ENCODE data around the gene RGS7.

Gene RGS7

DNA sequence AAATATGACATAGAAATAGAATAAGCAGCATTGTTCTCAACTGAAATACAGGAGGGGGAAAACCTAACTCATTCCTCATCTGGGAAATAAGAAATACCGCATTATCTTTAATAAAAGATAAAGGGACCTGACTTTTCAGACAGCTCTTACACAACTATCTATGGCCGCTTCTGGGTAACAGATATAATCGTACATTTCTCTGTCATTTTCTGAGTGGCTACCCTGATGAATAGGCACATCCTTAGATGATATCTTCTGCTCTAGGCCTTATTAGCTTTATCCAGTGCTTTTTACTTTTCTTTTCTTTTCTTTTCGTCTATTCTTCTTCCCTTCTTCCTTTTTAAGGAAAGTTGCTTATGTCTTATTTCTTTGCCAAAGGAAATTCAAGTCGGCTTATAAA is 388.1 kb downstream of the RGS7 start:
- DNase-seq, result no peak

DNA sequence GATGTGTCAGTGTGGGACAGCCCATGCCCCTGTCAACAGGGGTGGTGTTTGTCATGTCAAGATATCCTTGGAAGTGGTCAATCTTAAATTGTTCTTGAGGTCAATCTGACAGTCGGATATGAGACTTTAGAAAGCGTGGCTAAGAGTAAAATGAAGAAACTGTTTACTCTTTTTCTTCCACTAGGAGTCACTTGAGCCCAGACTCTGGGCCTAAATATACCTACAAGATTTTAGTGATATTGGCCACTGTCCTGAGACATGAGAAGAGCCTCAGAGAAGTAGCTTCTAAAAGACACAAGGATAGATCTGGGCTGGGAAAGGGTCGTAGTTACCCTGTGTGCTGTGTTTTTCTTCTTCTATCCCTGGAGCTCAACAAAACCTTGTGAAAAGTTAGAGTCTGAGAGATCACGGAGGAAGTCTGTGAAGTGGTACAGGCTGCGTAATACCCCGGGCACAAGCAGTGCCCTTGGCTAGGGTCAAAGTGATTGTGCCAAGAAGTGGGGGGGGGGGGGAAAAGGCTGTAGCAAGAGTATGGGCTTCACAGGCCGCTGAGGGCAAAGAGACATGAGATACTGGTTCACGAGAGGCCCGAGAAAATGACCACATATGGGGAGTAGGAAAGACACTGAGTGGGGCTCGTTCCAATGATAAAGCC is 389.8 kb downstream of the RGS7 start:
- no peak for DNase-seq

DNA sequence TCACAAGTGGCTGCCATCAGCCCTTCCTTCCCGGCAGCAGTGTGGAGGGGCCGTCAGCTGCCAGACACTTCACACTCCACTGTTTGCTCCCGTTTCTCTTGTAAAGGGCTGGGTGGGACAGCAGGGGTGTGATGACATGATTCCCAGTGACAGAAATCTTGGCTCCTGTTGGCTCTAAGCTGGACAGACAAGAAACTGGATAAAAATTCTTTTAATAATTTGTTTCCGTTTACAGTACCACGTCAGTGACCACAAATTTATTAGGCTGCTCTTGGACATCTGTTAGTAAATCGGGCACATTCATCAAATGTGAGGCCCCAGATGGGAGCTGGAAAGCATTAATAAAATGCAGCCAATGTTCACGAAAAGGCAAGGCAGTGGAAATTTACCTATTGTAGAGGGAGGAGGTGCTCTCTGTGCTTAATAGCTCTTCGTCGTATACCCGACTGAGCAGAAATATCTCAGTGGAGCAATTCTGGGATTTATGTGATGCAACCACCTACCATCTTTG is 391.4 kb downstream of the RGS7 start:
- no peak for DNase-seq

DNA sequence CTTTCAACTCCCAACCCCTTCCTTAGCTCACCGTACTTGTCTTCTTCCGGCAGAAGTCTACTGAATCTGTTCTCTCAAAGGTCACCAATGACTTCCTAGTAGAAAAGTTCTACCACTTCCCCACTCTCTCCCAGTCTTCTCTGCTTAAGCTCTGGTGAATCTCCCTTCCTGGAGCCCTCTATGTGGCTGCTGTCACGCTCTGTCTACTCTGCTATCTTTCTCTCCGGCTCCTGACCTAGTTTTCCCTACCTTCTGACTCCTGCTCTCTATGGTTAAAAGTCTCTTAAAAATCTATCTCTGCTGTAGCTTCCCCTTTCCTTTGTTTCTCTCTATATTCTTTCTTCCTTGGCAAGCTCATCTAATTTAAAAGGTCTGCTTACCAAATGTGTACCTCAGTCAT is 394.9 kb downstream of the RGS7 start:
- no peak for DNase-seq

DNA sequence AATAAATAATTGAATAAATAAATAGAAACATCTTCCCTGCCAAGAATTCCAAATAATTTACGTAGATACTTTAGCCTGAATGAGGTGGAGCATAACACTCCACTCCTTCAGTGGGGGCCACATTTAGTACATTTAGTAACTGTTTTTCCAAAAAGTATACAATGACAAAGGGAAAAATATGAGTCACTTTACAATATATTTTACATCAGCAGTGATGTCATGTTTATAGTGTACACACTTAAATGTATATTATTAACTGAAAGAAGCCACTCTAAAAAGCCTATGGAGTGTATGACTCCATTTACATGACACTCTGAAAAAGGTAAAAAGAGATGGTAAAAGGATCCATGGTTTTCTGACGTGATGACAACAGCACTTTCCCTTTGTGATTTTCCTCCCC is 400.6 kb downstream of the RGS7 start:
- DNase-seq, result no peak

DNA sequence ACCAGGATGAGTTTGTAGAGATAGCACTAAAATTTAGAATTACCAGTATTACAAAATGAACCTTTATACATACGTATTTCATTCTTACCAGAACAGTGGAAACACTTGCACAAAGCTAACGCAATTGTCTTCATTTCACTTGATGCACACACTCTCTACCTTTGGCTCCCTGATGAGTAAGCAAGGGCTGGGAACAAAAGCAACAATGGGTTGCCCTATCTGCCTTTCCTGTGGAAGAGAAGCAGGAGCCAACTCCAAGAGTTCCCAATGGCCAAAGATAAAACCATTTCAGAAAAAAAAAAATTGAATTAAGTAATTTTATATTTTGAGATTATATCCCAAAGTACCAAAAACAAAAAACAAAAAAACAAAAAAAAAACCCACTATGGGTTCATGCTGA is 401.0 kb downstream of the RGS7 start:
- DNase-seq, result no peak

DNA sequence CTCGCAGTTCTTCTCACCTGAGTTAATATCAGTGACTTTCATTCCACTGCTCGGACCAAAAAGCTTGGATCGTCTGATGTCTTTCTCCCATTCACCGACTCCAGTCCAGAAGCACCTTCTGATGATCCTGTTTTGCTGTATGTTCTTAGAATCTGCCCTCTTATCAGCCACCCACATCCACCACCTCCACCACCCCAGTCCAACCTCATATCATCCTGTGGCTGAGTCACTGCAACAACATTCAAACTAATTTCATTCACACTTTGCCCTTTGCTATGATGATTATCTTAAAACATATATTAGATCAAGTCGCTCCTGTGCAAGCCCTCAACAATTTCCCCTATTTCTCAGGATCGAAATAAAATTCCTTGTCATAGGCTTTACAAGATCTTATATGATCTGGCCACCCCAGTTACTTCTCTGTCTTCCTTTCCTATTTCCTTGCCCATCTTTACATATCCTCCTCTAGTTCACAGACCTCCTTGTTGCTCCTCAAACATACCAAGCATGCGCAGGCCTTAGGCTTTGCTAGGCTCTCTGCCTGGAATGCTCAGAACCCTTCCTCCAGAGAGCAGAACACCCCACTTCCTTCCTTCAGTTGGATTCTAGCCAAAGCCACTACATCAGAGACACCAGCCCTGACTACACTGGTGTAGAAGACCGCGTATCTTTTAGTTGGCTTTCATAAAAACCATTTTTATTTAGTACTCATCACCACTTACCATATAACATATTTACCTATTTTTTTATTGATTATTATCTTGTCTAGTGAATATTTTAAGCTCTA is 409.4 kb downstream of the RGS7 start:
- DNase-seq, result no peak

DNA sequence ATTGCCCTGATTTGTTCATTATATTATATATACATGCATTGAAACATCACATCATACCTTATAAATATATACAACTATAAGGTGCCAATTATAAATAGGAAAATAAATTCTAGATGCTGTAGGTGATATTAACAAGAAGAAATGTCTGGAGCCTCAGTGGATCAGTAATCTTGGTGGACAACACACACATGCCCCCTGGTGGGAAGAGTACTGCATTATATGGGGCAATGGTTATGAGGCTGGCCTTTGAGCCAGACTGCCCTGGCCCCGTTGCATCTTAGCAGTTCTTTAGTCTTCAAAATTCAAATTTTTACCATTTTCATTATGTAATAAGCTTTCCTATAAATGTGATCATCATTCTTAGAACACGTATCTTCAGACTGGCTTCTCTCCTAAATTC is 410.1 kb downstream of the RGS7 start:
- no peak for DNase-seq

DNA sequence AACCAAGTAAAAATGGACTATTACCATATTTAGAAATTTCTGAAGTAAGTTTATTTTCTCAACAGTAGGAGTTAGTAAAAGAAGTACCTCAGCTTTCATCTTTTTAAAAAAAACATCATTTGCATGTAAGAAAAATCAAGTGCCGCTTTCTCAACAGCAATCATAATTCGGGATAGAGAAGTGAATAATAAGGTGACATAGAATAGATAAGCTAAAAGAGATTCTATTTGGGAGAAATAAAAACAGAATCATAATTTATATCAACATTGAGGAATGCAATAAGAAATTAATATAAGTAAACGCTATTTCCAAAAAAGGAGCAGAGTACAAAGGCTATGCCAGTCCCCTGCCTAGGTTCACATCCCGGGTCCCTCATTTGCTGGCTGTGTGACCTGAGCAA is 414.1 kb downstream of the RGS7 start:
- DNase-seq, result no peak

DNA sequence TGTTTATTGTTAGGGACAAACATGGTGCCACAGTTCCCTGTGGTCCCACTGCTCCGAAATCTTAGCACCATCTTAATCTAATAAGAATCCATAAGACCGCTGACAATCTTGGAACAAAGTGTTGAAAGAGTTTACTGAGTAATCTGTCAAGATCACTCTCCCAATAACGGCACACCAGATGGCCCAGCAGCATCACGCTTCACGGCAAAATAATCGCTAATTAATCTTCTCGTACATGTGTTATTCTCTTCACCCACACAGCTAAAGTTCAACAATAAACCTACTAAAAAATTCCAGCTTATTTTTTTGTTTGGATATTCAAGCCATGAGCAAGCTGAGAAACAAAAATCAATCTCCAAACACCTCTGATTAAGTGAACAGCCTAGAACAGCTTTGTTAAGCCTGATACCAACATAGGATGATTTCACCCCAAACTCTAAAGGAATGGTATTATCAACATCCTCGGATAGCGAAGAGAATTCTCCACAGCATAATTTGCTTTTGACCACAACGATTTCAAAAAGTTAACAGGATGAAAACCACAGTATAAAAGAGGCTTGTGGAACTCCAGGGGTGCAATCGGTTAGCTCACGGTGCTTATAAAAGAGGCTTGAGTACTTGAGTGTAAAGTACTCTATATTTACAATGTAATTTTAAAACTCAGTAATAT is 415.2 kb downstream of the RGS7 start:
- no peak for DNase-seq

DNA sequence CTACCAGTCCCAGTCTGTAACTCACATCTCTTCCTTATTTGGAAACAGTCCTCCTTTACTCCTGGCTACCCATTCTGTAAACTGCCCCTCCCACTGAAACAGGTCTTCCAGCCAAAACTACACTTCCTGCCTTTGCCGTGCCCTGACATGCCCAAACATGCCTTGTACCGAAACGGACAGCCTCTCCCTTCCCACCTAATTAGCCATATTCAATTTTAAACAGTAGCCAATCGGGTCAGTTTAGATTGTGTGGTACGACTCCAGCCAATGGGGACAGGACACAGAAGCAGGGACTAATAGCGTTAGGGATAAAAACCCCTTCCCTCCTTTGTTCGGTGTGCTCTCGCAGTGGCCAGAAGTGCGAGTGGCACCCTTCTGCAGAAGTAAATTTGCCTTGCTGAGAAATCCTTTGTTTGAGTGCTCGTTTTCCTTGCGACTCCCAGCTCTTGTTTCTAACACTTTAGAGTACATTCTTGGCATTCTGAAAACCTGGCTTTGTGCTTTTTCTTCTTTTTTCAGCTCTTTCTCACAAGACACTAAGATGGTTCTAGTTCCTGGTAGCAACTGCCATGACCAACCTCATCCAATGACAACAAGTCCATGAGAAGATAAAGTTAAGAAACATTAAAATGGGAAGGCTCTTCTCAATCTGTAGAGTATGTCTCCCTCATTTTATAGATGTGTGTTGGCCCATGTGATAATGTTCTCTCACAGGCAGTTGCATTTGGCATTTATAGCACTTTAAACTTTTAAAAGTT is 419.9 kb downstream of the RGS7 start:
- DNase-seq, result no peak

DNA sequence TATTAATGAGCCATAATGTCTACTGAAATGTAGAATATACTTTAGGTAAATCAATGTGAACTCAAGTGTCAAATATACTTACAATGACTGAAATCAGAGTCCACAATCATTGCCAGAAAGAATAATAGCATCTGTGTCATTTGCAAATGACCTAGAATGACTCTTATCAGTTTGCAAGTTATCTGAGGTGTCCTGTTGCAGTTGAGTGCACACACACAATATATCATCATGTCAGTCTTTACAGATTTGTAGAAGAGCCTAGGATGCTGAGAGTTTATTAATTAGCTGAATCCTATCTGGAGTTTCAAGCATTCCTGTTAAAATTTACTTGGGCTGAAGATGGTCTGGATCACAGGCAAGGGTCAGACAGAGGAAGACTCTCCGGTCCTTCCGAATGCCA is 421.1 kb downstream of the RGS7 start:
- DNase-seq, result no peak

DNA sequence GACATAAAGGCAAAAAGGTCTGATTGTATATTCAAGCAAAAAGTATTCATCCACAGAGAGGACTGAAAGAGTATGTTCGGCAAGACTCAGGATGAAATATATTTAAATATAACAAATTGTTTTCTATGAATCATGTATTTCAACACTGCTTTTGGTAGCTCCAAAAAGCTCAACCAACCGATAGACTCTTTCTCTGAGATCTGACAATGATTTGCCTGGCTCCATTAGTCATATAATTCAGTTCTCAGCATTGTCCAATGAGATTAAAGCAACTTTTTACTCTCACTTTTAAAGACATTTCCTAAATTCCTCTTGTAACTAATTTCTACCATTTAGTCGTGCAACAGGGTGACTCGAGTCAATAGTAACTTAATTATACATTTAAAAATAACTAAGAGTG is 426.0 kb downstream of the RGS7 start:
- DNase-seq, result no peak

DNA sequence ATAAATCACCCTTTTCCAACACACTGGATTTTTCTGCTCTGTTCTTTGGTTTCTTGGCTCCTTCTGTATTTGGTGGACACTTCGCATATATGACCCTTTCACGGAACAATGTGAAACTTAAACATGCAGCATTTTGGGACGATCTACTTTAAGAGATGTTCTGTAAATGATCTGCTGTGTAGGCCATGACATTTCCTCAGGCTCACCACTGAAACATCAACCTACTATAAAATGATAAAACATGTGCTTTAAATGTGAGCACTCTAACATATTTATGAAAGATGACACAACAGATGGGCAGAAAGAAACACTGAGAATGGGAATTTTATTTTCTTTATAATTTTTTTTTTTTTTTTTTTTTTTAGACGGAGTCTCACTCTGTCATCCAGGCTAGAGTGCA is 428.7 kb downstream of the RGS7 start:
- DNase-seq, result no peak

DNA sequence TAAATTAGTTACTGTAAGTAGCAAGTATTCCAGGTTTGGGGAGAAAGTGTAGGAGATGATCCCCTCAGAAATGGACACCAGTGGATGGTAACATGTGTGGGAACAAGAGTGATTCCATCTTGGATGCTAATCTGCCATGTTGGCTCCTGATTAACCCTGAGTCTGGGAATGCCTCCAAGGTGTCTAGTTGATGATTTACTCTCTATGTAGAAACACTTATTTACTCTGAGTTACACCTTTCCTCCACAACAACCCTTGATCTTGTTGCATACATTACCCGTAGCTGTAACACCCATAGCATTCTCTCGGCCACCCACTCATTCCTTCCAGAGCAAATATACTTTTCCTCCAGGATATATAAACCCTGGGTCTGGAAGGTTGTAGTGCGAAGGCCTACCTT is 429.2 kb downstream of the RGS7 start:
- no peak for DNase-seq

DNA sequence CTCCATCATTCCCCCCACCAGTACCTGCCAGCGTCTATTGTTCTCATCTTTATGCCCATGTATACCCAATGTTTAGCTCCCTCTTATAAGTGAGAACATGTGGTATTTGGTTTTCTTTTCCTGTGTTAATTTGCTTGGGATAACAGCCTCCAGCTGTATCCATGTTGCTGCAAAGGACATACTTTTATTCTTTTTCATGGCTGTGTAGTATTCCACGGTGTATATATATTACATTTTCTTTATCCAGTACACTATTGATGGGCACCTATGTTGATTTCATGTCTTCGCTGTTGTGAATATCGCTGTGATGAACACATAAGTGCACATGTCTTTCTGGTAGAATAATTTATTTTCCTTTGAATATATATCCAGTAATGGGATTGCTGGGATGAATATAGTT is 431.7 kb downstream of the RGS7 start:
- DNase-seq, result no peak

DNA sequence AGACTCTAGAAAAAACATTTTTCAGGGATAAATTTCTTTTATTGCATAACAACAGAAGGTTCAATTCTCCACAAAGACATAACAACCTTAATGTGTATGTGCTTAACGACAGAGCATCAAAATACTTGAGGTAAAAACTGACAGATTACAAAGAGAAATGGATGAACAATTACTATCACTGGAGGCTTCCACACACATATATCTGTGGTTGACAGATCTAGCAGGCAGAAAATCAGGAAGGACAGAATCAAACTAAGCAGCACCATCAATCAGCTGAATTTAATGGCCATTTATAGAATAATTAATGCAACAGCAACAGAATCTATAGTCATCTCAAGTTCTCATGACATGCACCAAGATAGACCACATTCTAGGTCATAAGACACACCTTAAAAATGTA is 439.0 kb downstream of the RGS7 start:
- no peak for DNase-seq

DNA sequence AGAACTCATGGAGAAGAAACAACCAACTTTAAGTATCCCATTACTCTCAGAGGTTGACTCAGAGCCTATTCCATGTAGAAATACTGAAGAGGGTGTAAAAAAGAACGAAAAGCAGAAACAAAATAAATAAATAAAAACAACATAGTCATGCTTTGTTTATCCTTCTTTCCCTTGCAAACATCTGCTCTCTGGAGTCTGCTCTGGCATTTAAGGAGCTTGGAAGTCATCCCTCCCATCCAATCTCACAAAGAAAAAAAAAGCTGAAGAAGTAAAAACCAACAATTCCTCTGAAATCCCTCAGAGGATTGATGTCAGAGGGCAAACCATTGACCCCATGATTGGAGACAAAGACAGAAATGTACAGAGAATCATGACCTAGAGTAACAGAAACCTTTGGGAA is 442.5 kb downstream of the RGS7 start:
- no peak for DNase-seq

DNA sequence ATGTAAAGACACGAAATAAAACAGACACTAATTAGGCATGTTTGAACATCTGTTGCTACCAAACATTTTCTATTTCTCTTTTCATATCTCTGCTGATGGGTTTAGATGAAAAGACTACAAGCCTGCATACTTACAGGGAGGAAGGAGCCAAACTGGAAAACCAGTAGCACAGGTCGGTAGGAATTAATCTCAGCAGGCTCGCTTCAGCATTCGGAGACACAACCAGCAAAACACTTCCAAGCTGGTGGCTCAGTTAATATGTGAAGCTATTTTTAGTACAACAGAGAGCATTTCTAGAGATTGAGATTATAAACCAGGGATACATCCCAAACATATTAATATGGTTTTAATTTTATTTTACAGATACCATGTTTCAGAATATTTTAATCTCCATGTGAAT is 444.2 kb downstream of the RGS7 start:
- DNase-seq, result no peak

DNA sequence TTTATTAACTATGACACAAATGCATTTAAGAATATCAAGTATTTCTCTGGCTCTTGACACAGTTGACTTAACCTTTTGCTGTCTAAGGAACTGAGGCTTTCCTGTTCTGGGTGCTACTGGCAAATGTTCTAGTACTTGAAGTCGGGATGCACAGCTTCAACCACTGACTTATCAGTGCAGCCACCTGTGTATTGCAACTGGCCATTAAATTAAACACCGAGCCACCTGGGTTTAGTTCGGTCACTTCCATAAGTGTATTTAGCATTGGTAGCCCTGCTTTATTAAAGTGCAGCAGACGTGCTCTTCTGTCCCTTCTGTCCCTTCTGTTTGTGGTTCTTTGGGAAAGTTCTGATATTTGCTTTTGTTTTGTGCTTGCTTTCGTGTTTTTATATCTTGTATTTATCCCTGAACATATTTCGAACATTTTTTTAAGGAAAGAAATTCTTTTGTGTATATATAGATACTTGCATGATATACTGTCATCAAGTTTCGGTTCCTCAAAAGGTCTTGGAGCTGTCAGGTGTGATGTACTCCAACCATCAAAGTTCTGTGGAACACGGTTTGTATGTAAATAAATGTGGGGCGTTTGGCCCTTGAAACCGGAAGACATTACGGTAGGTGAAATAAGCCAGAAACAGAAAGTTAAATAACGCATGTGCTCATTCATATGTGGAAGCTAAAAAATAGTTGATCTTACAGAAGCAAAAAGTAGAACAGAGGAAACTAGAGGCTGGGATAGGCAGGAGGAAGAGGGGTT is 447.1 kb downstream of the RGS7 start:
- no peak for DNase-seq

DNA sequence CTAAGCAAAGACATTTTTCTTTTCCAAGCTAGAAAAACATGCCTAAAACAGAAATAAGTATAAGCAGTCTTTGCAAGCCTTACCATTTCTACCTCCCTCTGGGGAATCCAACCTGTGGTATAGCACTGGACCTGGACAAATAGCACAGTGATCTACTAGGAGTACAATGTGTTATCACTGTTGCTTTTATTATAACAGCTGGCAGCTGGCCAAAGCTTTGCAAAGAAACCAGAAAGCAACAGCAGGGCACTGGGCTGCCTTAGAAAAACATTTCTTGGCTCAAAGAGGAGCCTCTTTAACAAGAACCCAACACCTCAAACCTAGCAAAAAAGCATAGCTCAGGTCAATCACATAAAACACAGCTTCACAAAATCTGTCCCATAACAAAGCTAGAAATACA is 450.5 kb downstream of the RGS7 start:
- no peak for DNase-seq

DNA sequence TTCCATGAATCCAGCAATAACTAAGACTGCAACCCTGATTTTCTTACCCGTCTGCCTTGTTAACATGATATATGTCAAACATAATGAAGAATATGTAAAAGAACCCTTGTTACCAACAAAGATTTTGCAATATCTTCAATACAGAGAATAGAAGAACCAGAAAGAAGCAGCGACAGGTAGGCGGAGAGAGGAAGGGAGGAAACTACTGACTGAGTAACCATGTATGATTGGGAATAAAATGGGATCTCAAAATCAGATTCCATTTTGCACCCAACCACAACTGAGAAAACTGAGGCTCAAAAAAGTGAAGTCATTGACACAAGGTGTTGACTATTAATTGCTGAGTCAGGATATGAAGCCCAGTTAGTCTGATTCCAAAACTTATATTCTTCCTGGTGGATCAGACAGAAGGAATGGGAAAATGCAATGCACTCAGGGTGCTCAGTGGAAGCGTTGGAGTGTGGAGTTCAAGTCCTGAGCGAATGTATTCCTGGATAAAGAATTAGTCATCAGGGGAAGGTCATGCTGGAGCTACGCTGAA is 451.7 kb downstream of the RGS7 start:
- no peak for DNase-seq
